ENCODE data around the gene ACVR1.

Gene ACVR1

DNA sequence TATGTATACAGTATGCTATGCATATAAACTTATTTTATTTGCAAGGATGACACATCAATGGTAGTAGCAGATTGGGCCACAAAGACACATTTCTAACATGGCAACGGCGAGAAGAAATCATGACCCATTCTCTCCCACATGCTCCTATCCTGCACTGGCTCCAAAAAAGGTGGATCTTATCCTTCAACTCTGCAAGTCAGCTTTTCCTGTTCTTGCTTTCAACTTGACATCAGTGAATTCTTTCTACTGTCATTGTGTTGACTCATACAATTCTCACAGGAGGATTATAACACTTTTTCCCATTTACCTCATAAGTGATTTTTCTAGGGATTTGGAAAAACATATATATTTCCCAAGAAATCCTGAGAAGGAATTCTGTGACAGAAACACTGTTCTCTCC lies 53.1 kb downstream of the ACVR1 start:
- TF ChIP-seq, protein P1, sequence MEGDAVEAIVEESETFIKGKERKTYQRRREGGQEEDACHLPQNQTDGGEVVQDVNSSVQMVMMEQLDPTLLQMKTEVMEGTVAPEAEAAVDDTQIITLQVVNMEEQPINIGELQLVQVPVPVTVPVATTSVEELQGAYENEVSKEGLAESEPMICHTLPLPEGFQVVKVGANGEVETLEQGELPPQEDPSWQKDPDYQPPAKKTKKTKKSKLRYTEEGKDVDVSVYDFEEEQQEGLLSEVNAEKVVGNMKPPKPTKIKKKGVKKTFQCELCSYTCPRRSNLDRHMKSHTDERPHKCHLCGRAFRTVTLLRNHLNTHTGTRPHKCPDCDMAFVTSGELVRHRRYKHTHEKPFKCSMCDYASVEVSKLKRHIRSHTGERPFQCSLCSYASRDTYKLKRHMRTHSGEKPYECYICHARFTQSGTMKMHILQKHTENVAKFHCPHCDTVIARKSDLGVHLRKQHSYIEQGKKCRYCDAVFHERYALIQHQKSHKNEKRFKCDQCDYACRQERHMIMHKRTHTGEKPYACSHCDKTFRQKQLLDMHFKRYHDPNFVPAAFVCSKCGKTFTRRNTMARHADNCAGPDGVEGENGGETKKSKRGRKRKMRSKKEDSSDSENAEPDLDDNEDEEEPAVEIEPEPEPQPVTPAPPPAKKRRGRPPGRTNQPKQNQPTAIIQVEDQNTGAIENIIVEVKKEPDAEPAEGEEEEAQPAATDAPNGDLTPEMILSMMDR (IDR thresholded peaks at IDR 0.05; ENCODE audit: borderline replicate concordance, extremely low read depth, low read length, poor library complexity, severe bottlenecking): no peak
- no peak for TF ChIP-seq EZH2 (IDR thresholded peaks at IDR 0.05; ENCODE audit: borderline replicate concordance, low read depth, low read length, severe bottlenecking)
- Histone ChIP-seq H3K36me3 (ENCODE audit: insufficient read depth, low read length) (no peaks in the 10 kb centered on the region), H3K9me3 (ENCODE audit: insufficient read depth, low read length, severe bottlenecking) (no peaks in the 10 kb centered on the region), H3K4me2 (ENCODE audit: insufficient read depth, low read length) (no peak overlapping the region), H2AFZ (ENCODE audit: low read depth, low read length) (no peak overlapping the region), H3K27ac (ENCODE audit: low read length) (no peak overlapping the region), H3K4me1 (ENCODE audit: insufficient read depth, low read length) (no peaks in the 10 kb centered on the region), H3K9ac (ENCODE audit: low read depth, low read length) (no peak overlapping the region), H3K27me3 (ENCODE audit: insufficient read depth, low read length, poor library complexity) (no peaks in the 10 kb centered on the region), H3K4me3 (ENCODE audit: low read depth in 1 of 2, low read length in 2 of 2) (no peak overlapping the region), H4K20me1 (ENCODE audit: insufficient read depth, low read length) (no peaks in the 10 kb centered on the region), H3K79me2 (ENCODE audit: insufficient read depth, low read length) (no peaks in the 10 kb centered on the region)
- ATAC-seq (ENCODE audit: insufficient read depth, low read depth) (no peak), DNase-seq (no peak)

DNA sequence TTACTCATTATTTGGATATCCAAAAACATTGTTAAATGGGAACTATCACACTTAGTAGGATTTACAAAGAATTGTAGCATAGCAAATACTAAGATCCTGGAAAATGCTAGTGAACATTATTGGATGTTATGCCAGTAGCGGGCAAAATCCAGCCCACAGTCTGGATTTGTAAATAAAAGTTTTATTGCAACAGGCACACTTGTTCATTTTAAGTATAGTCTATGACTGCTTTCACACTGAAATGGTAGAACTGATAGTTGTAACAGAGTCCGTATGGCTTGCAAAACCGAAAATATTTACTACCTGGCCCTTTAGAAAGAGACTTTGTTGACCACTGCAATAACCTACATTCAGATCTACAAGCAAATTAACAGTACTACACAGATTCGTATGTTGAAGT lies 53.6 kb downstream of the ACVR1 start:
- no peak for DNase-seq
- H3K4me3 ChIP-seq (ENCODE audit: low read depth in 1 of 2, low read length in 2 of 2): no peak overlapping the region
- ATAC-seq (ENCODE audit: insufficient read depth, low read depth): no peak
- no peaks in the 10 kb centered on the region for H3K9me3 ChIP-seq (ENCODE audit: insufficient read depth, low read length, severe bottlenecking)
- TF ChIP-seq, protein P1 (IDR thresholded peaks at IDR 0.05; ENCODE audit: borderline replicate concordance, extremely low read depth, low read length, poor library complexity, severe bottlenecking): no peak
- TF ChIP-seq EZH2 (IDR thresholded peaks at IDR 0.05; ENCODE audit: borderline replicate concordance, low read depth, low read length, severe bottlenecking): no peak
- H3K9ac ChIP-seq (ENCODE audit: low read depth, low read length): no peak overlapping the region
- no peaks in the 10 kb centered on the region for H3K4me1 ChIP-seq (ENCODE audit: insufficient read depth, low read length)
- H3K27me3 ChIP-seq (ENCODE audit: insufficient read depth, low read length, poor library complexity): no peaks in the 10 kb centered on the region
- H3K36me3 ChIP-seq (ENCODE audit: insufficient read depth, low read length): no peaks in the 10 kb centered on the region
- H2AFZ ChIP-seq (ENCODE audit: low read depth, low read length): no peak overlapping the region
- H3K4me2 ChIP-seq (ENCODE audit: insufficient read depth, low read length): no peak overlapping the region
- no peak overlapping the region for H3K27ac ChIP-seq (ENCODE audit: low read length)
- no peaks in the 10 kb centered on the region for H3K79me2 ChIP-seq (ENCODE audit: insufficient read depth, low read length)
- no peaks in the 10 kb centered on the region for H4K20me1 ChIP-seq (ENCODE audit: insufficient read depth, low read length)

DNA sequence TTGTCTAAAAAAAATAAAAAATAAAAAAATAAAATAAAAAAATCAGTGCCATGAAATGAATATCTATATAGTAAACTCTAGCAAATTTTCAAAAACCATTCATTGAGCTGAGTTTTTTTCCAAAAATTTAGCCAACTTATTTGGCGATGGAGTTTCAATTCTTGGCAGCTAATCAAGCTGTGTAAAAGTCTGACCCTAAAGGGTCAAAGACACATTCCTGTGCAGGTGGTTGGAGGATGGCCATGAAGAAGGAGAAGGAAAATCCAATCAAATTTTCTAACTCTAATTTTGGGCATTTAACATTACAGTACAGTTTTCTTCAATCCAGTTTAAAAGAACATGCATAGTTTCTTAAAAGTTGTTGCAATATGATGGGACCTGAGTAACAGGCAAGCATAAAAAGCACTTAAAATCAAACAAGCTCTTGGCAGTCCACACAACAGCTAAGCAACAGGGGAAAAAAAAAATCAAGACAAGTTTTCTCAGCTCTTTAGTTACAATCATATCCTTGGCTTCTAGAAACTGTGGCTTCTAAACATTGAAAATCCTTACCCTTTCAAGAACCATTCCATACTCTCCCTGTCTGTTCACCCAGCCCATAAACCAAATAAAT lies 54.5 kb downstream of the ACVR1 start:
- no peak for ATAC-seq (ENCODE audit: insufficient read depth, low read depth)
- H2AFZ ChIP-seq (ENCODE audit: low read depth, low read length): no peak overlapping the region

More for the DNA sequence above, 54.5 kb downstream of the ACVR1 start:
- H3K9me3 ChIP-seq (ENCODE audit: insufficient read depth, low read length, severe bottlenecking): no peaks in the 10 kb centered on the region
- no peak for TF ChIP-seq EZH2 (IDR thresholded peaks at IDR 0.05; ENCODE audit: borderline replicate concordance, low read depth, low read length, severe bottlenecking)
- TF ChIP-seq, protein P1 (IDR thresholded peaks at IDR 0.05; ENCODE audit: borderline replicate concordance, extremely low read depth, low read length, poor library complexity, severe bottlenecking): no peak
- no peaks in the 10 kb centered on the region for H3K4me1 ChIP-seq (ENCODE audit: insufficient read depth, low read length)
- no peak overlapping the region for H3K9ac ChIP-seq (ENCODE audit: low read depth, low read length)
- no peaks in the 10 kb centered on the region for H4K20me1 ChIP-seq (ENCODE audit: insufficient read depth, low read length)
- no peaks in the 10 kb centered on the region for H3K36me3 ChIP-seq (ENCODE audit: insufficient read depth, low read length)
- no peaks in the 10 kb centered on the region for H3K79me2 ChIP-seq (ENCODE audit: insufficient read depth, low read length)
- no peak overlapping the region for H3K4me2 ChIP-seq (ENCODE audit: insufficient read depth, low read length)
- H3K27me3 ChIP-seq (ENCODE audit: insufficient read depth, low read length, poor library complexity): no peaks in the 10 kb centered on the region
- no peak overlapping the region for H3K4me3 ChIP-seq (ENCODE audit: low read depth in 1 of 2, low read length in 2 of 2)
- DNase-seq: no peak
- H3K27ac ChIP-seq (ENCODE audit: low read length): no peak overlapping the region
